LNCaP clone FGC (cell line): ENCODE measurements around the gene OPN1MW3.

ENCODE experiments used
- DNase-seq: peaks from one replicate; pipeline ENCODE4 v3.0.0-alpha.2; 2011; ENCODE audit warnings: low read depth
- H3K4me3 ChIP-seq: 2 replicates; pipeline ENCODE4 v1.5.1; 2011; ENCODE audit warnings: mild to moderate bottlenecking, low read depth, low read length, control low read depth
- TF ChIP-seq, protein P1 (sequence below): IDR thresholded peaks from 2 replicates; pipeline ENCODE4 v1.5.1; 2012; ENCODE audit warnings: mild to moderate bottlenecking; ENCODE audit not compliant: control insufficient read depth, insufficient read depth; ENCODE audit errors: extremely low read depth

The OPN1MW3 gene

GRCh38 chrX:154304846-154305245 is 47.5 kb downstream of the OPN1MW3 start:
- H3K4me3 ChIP-seq: no peak overlapping the region
- TF ChIP-seq, protein P1, sequence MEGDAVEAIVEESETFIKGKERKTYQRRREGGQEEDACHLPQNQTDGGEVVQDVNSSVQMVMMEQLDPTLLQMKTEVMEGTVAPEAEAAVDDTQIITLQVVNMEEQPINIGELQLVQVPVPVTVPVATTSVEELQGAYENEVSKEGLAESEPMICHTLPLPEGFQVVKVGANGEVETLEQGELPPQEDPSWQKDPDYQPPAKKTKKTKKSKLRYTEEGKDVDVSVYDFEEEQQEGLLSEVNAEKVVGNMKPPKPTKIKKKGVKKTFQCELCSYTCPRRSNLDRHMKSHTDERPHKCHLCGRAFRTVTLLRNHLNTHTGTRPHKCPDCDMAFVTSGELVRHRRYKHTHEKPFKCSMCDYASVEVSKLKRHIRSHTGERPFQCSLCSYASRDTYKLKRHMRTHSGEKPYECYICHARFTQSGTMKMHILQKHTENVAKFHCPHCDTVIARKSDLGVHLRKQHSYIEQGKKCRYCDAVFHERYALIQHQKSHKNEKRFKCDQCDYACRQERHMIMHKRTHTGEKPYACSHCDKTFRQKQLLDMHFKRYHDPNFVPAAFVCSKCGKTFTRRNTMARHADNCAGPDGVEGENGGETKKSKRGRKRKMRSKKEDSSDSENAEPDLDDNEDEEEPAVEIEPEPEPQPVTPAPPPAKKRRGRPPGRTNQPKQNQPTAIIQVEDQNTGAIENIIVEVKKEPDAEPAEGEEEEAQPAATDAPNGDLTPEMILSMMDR: no peak
- no peak for DNase-seq

- TF ChIP-seq, protein P1: no peak
- DNase-seq: peak; percentile 14
- H3K4me3 ChIP-seq: no peak overlapping the region
These were observed 48.3 kb downstream of the OPN1MW3 start for GRCh38 chrX:154305541-154306205.

GRCh38 chrX:154307202-154307601 is 49.8 kb downstream of the OPN1MW3 start:
- TF ChIP-seq, protein P1: no peak
- no peak for DNase-seq
- H3K4me3 ChIP-seq: no peak overlapping the region

- TF ChIP-seq, protein P1: peak; percentile 62
- no peak overlapping the region for H3K4me3 ChIP-seq
- no peak for DNase-seq
These were observed 50.9 kb downstream of the OPN1MW3 start for GRCh38 chrX:154308108-154308946.

DNA sequence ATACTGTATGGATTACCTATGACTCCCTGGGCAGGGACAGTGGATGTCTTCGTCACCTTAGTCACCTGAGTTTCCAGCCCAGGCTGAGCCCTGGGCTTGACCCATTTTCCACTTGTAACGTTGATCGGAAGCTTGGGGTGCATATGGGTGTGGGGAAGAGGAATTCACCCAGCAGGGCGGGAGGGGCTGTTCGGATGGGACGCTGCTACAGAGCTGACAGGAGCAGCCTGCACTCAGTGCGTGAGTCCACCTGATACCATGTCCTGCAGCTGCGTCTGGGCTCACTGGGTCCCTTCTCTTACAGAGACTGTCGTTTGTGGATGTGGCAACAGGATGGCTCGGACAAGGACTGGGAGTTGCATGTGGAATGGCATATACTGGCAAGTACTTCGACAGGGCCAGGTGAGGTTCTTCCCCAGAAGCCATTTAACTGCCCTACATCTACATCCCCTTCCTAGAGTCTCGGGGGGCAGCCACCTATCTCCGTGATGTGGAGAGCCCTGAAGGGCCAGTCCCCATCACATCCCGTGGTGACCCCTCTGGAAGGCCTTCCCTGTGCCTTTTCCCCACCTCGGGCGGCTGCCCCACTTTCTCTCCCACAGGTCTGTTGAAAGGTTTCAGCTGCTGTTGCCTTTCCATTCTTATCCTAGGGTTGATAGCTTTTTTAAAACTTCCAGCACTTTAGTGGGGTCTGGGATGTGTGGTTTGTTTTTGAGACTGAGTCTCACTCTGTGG is 51.8 kb downstream of the OPN1MW3 start:
- H3K4me3 ChIP-seq: no peak overlapping the region
- DNase-seq: no peak
- TF ChIP-seq, protein P1: no peak

- TF ChIP-seq, protein P1: no peak
- H3K4me3 ChIP-seq: no peak overlapping the region
- DNase-seq: no peak
These were observed 53.5 kb downstream of the OPN1MW3 start for GRCh38 chrX:154310616-154311536.
